ENCODE data around the gene EFCAB14. TPM values are rescaled to one million over a fixed set of nuclear protein-coding genes. Genes with fewer than 3 reads are reported as not detected.

EFCAB14 gene
- total RNA-seq, 1 donor from 2014 or later = 50.7 TPM

GRCh38 chr1:46639547-46639946 lies 79.4 kb downstream of the EFCAB14 start:
- Mint-ChIP-seq H3K27ac (ENCODE audit: unreplicated experiment) (no peak overlapping the region), H3K36me3 (ENCODE audit: low read depth, unreplicated experiment) (peaks cover 8% of the 10 kb centered on the region), H3K4me3 (ENCODE audit: unreplicated experiment) (no peak overlapping the region), H3K9me3 (ENCODE audit: unreplicated experiment) (no peaks in the 10 kb centered on the region), H3K4me1 (ENCODE audit: low read depth, unreplicated experiment) (peaks cover 12% of the 10 kb centered on the region), H3K27me3 (ENCODE audit: low read depth, unreplicated experiment) (no peaks in the 10 kb centered on the region)
- no peaks in the 10 kb centered on the region for H3K27me3 ChIP-seq (ENCODE audit: insufficient read depth, low read length)
- H4K20me1 ChIP-seq (ENCODE audit: insufficient read depth, low read length) = no peaks in the 10 kb centered on the region
- no peak overlapping the region for H3K4me3 ChIP-seq (ENCODE audit: insufficient read depth, low read depth, low read length)
- no peaks in the 10 kb centered on the region for H3K79me2 ChIP-seq (ENCODE audit: insufficient read depth, low read length)
- no peak for TF ChIP-seq EZH2 (IDR thresholded peaks at IDR 0.05; ENCODE audit: insufficient read depth, low read length)
- TF ChIP-seq, protein P1, sequence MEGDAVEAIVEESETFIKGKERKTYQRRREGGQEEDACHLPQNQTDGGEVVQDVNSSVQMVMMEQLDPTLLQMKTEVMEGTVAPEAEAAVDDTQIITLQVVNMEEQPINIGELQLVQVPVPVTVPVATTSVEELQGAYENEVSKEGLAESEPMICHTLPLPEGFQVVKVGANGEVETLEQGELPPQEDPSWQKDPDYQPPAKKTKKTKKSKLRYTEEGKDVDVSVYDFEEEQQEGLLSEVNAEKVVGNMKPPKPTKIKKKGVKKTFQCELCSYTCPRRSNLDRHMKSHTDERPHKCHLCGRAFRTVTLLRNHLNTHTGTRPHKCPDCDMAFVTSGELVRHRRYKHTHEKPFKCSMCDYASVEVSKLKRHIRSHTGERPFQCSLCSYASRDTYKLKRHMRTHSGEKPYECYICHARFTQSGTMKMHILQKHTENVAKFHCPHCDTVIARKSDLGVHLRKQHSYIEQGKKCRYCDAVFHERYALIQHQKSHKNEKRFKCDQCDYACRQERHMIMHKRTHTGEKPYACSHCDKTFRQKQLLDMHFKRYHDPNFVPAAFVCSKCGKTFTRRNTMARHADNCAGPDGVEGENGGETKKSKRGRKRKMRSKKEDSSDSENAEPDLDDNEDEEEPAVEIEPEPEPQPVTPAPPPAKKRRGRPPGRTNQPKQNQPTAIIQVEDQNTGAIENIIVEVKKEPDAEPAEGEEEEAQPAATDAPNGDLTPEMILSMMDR (IDR thresholded peaks at IDR 0.05; ENCODE audit: insufficient read depth, low read depth, low read length) = no peak
- peaks cover 7% of the 10 kb centered on the region for H3K36me3 ChIP-seq (ENCODE audit: insufficient read depth, low read length)
- H3K4me2 ChIP-seq (ENCODE audit: low read length) = no peak overlapping the region
- H3K27ac ChIP-seq (ENCODE audit: low read depth, low read length) = no peak overlapping the region
- H3K4me1 ChIP-seq (ENCODE audit: insufficient read depth, low read length) = peaks cover 8% of the 10 kb centered on the region
- DNase-seq (ENCODE audit: low read depth) (no peak), FAIRE-seq (no peak)
- no peaks in the 10 kb centered on the region for H3K9me3 ChIP-seq (ENCODE audit: insufficient read depth, low read depth, low read length)
- H3K9ac ChIP-seq (ENCODE audit: low read length) = no peak overlapping the region
- no peak overlapping the region for H2AFZ ChIP-seq (ENCODE audit: low read depth, low read length)

DNA sequence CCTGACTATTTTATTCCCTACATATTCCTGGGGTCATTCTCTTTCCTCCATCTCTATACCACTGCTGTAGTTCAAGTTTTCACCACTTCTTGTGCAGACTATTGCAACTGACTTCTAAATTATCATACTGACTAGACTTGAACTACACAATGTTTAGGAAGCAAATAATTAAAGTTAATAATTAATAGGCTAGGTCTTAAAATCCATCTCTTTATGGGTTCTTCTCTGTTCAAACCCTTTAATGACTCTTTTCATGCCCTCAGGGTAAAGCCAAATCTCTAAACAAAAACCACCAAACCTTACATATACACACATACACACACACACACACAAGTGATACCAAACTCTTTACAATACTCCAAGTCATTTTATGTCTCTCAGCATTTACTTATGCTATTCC lies 80.0 kb downstream of the EFCAB14 start:
- Mint-ChIP-seq H3K27ac (ENCODE audit: unreplicated experiment) (no peak overlapping the region), H3K36me3 (ENCODE audit: low read depth, unreplicated experiment) (peaks cover 8% of the 10 kb centered on the region), H3K9me3 (ENCODE audit: unreplicated experiment) (no peaks in the 10 kb centered on the region), H3K4me3 (ENCODE audit: unreplicated experiment) (no peak overlapping the region), H3K4me1 (ENCODE audit: low read depth, unreplicated experiment) (peaks cover 12% of the 10 kb centered on the region), H3K27me3 (ENCODE audit: low read depth, unreplicated experiment) (no peaks in the 10 kb centered on the region)
- no peak overlapping the region for H3K4me3 ChIP-seq (ENCODE audit: insufficient read depth, low read depth, low read length)
- no peaks in the 10 kb centered on the region for H4K20me1 ChIP-seq (ENCODE audit: insufficient read depth, low read length)
- peaks cover 8% of the 10 kb centered on the region for H3K4me1 ChIP-seq (ENCODE audit: insufficient read depth, low read length)
- FAIRE-seq (no peak), DNase-seq (ENCODE audit: low read depth) (no peak)
- H2AFZ ChIP-seq (ENCODE audit: low read depth, low read length) = no peak overlapping the region
- no peak overlapping the region for H3K4me2 ChIP-seq (ENCODE audit: low read length)
- no peaks in the 10 kb centered on the region for H3K79me2 ChIP-seq (ENCODE audit: insufficient read depth, low read length)
- H3K9ac ChIP-seq (ENCODE audit: low read length) = no peak overlapping the region
- no peaks in the 10 kb centered on the region for H3K9me3 ChIP-seq (ENCODE audit: insufficient read depth, low read depth, low read length)
- peaks cover 7% of the 10 kb centered on the region for H3K36me3 ChIP-seq (ENCODE audit: insufficient read depth, low read length)
- no peaks in the 10 kb centered on the region for H3K27me3 ChIP-seq (ENCODE audit: insufficient read depth, low read length)
- no peak overlapping the region for H3K27ac ChIP-seq (ENCODE audit: low read depth, low read length)
- no peak for TF ChIP-seq EZH2 (IDR thresholded peaks at IDR 0.05; ENCODE audit: insufficient read depth, low read length)
- TF ChIP-seq, protein P1 (IDR thresholded peaks at IDR 0.05; ENCODE audit: insufficient read depth, low read depth, low read length) = no peak

DNA sequence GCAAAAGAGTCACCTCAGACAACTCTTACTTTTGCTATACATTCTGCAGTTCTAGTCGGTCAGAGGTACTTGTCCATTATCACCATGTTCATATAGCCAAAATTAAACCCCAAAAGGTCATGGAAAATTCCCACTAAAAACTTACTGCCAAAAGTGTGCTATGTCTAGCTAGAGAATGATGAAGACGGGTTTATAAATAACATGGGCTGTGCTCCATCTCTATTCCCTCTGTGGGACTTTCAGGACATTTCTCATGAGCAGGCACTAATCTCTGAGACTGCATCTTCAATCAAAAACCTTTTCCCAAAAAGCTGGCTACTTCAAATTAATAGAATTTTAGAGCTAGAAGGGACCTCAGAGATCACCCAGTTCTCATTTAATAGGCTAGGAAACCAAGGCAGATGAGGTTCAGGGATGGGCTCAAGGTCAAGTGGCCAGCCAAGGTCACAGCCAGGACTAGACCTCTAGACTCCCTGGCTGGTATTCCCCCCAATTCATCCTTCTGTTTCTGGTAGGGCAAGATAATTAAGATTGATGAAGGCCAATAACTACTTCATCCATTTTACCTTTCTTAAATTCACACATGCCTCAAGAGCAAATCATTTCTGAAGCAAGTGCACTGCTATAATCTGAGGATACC lies 81.3 kb downstream of the EFCAB14 start:
- no peaks in the 10 kb centered on the region for H3K4me1 Mint-ChIP-seq (ENCODE audit: low read depth, unreplicated experiment)
- H3K9ac ChIP-seq (ENCODE audit: low read length) = no peak overlapping the region
- DNase-seq (ENCODE audit: low read depth) (no peak), FAIRE-seq (no peak)
- no peak overlapping the region for H3K4me3 Mint-ChIP-seq (ENCODE audit: unreplicated experiment)
- no peaks in the 10 kb centered on the region for H3K9me3 Mint-ChIP-seq (ENCODE audit: unreplicated experiment)
- no peaks in the 10 kb centered on the region for H3K27me3 Mint-ChIP-seq (ENCODE audit: low read depth, unreplicated experiment)
- H3K79me2 ChIP-seq (ENCODE audit: insufficient read depth, low read length) = no peaks in the 10 kb centered on the region
- no peak overlapping the region for H3K4me2 ChIP-seq (ENCODE audit: low read length)
- H4K20me1 ChIP-seq (ENCODE audit: insufficient read depth, low read length) = no peaks in the 10 kb centered on the region
- H3K9me3 ChIP-seq (ENCODE audit: insufficient read depth, low read depth, low read length) = no peaks in the 10 kb centered on the region
- H3K36me3 Mint-ChIP-seq (ENCODE audit: low read depth, unreplicated experiment) = peaks cover 11% of the 10 kb centered on the region
- no peaks in the 10 kb centered on the region for H3K27me3 ChIP-seq (ENCODE audit: insufficient read depth, low read length)
- H3K36me3 ChIP-seq (ENCODE audit: insufficient read depth, low read length) = peaks cover 7% of the 10 kb centered on the region
- TF ChIP-seq EZH2 (IDR thresholded peaks at IDR 0.05; ENCODE audit: insufficient read depth, low read length) = no peak
- TF ChIP-seq, protein P1 (IDR thresholded peaks at IDR 0.05; ENCODE audit: insufficient read depth, low read depth, low read length) = no peak
- no peak overlapping the region for H2AFZ ChIP-seq (ENCODE audit: low read depth, low read length)
- H3K4me3 ChIP-seq (ENCODE audit: insufficient read depth, low read depth, low read length) = no peak overlapping the region
- H3K27ac Mint-ChIP-seq (ENCODE audit: unreplicated experiment) = no peak overlapping the region
- H3K4me1 ChIP-seq (ENCODE audit: insufficient read depth, low read length) = no peaks in the 10 kb centered on the region
- no peak overlapping the region for H3K27ac ChIP-seq (ENCODE audit: low read depth, low read length)
